HG03378 (cell line): Measurements from ENCODE around the gene ASMTL.
A peak's percentile ranks its signal among the peaks of the same experiment; 100 is the strongest.
"Not testable (repeated sequence)": the region's sequence is repeated elsewhere in the genome, so short reads cannot be mapped to it uniquely, and the experiment has no call there.

ENCODE experiments used
- ATAC-seq: cut with Tn5 transposase; IDR thresholded peaks from one replicate; pipeline ENCODE4 v1.9.1; 2021; ENCODE audit warnings: mild to moderate bottlenecking, moderate library complexity; ENCODE audit not compliant: unreplicated experiment

Gene ASMTL, protein sequence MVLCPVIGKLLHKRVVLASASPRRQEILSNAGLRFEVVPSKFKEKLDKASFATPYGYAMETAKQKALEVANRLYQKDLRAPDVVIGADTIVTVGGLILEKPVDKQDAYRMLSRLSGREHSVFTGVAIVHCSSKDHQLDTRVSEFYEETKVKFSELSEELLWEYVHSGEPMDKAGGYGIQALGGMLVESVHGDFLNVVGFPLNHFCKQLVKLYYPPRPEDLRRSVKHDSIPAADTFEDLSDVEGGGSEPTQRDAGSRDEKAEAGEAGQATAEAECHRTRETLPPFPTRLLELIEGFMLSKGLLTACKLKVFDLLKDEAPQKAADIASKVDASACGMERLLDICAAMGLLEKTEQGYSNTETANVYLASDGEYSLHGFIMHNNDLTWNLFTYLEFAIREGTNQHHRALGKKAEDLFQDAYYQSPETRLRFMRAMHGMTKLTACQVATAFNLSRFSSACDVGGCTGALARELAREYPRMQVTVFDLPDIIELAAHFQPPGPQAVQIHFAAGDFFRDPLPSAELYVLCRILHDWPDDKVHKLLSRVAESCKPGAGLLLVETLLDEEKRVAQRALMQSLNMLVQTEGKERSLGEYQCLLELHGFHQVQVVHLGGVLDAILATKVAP

DNA sequence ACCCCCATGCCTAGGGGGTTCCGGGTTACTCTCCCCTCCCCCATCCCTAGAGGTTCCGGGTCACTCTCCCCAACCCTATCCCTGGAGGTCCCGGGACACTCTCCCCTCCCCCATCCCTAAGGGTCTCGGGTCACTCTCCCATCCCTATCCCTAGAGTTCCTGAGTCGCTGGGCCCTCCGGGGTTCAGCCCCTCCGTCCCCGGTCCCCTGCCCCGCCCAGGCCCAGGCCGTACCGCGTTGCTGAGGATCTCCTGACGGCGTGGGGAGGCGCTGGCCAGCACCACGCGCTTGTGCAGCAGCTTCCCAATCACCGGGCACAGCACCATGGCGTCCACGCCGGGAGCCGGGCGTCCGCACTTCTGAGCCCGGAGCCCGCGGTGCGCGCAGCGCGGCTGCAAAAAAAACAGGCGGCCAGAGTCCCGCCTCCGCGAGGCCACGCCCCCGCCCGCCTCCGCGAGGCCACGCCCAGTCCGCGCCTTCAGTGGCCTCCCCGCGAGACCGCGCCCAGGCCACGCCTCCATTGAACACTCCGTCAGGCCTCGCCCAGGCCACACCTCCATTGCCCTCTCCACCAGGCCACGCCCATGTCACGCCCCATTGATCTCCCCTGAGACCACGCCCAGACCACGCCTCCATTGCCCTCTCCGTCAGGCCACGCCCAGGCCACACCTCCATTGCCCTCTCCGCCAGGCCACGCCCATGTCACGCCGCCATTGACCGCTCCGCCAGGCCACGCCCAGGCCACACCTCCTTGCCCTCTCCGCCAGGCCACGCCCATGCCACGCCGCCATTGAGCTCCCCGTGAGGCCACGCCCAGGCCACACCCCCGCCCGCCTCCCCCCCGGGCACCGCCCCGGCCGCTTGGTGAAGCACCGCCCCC, at the start of gene ASMTL:
ASMTL (minus strand) TSS at position 394 of the 879 bp plus-strand sequence; CDS start at position 325, 69 bp downstream.
- peak; percentile 57 for ATAC-seq

DNA sequence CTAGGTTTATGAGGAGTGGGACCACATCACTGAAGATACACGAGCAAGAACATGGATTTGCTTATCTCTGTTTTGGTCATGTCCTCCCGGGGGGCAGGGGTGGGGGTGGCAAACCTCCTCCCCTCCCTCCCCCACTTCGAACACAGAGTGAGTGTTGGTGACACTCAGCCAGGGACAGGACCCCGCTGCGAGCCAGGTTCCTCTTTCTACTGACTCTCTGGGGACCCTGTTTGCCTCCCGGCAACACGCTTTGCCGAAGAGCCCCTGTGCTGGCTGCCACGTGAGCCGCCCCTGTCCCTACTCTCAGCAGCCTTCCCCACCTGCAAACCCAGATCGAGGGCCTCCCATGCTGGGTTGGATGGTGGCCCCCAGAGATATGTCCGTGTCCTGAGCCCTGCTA, 49.5 kb upstream of the ASMTL start:
- ATAC-seq, result peak; percentile 41

DNA sequence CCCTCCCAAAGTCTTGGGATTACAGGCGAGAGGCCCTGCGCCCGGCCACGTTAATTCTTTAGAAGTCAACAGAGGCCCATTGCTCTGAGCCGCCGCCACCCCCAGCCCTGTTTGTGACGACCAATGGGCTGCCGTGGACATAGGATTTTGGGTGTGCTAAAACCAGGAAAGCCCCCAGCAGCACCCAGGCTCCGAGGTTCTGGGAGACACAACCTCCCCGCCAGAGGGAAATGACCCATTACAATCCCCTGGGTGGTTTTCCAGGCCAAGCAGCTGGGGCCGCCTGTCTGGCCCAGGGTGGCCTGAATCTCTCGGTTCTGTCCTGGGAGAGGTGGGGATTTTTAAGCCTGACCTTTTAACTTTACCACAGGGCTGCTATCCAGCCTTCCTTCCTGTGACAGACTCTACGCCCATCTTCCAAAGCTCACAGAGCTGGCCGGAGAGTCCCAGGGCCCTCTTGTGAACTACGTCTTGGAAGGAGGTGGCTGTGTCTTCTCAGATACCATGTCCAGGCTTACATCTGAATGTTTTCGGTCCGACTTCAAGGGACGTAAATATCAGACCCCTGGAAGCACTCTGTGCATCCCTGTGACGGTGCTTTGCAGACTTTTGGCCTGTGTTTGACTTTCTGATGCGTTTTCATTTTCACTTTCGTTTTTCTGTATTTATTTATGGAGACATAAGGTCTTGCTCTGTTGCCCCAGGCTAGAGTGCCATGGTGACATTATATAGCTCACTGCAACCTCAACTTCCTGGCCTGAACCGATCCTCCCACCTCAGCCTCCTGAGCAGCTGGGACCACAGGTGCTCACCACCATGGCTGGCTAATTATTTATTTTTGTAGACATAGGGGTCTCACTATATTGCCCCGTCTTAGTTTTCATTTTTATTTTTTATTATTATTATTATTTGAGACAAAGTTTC, 48.3 kb upstream of the ASMTL start:
- peak; percentile 62 for ATAC-seq

DNA sequence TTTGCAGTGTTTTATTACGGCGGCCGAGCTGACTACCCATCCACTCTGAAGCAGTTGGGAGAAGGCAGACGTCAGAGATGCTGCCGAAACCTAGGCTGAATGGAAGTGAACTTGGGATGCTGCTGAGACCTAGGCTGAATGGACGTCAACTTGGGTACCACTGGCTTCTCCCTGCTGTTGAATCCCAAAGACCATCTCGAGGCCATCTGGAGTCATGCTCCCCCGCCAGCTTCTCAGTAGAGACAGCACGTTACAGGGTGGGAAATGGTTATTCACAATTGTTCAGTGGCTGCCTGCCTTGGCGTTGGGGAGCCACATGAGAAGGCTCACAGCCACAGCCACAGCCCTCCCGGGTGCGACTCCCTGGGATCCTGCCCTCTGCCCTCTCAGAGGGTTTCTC, 43.4 kb upstream of the ASMTL start:
- no peak for ATAC-seq

DNA sequence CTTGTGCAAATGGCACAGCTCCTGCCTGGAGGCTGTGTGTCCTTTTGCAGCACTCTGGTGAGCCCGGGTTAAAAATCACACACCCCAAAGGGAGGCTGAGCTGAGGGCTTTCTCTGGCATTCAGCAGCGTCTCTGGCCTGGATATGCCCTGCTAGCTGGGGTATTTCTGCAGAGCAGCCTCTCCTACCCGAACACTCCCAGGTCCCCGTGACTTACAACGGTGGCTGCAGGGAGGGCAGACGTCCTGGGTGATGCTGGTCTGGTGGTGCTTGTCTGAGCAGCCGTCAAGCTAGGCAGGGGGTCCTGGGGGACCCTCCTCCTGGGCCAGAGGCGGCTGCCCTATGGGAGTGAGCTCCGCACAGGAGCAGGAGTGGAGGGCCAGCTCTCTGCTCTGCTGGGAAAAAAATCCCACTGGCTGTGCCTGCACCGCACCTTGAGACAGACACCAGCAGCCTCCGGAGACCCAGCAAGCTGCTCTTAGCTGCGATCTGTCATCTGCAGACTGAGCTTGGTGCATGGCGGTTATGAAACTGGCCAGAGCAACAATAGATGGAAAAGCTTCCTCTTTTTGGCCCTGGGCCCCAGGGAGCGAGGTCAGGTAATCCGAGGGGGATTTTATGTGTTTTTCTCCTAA, 41.3 kb upstream of the ASMTL start:
- ATAC-seq, result peak; percentile 58

DNA sequence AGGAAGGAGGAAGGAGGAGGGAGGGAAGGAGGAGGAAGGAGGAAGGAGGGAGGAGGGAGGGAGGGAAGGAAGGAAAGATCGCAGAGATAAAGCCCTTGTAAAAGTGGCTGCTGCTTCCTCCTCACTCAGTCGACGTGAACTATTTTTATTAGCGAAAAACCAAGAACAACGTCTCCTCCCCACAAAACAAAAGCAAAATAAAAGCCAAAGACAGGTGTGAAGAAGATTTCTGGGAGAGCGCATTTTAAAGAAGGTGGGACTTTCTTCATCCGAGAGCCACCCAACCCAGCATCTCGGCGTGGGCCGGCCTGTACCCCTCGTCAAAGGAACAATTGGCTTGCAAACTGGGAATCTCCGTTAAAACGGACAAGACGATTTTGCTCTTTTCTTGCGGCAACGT, 40.7 kb upstream of the ASMTL start:
- peak; percentile 7 for ATAC-seq

DNA sequence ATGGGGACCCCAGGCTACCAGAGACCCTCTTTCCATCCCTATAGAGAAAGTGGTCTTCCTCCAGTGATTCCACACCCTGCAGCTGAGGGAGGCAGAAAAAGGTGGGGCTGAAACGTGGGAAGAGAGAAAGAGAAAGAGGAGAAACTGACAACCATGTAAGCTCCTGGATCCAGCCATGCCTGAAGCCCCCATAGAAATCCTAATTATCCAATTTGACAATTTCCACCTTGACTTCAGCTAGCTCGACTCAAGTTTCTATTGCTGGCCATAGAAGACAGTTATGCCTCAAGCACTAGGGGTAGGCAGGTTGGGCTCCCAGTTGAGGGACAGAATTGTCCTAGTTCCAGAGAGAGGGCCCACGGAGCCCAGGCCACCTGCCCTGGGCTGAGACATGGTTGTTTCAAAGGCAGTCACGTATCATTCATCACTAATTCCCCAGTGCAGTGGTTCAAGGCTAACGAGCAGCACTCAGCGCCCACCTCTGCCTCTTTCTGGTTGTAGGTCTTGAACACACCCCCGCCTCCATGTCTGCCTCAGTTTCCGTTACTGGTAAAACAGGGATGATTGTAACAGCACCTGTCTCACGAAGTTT, 39.8 kb upstream of the ASMTL start:
- ATAC-seq, result no peak

DNA sequence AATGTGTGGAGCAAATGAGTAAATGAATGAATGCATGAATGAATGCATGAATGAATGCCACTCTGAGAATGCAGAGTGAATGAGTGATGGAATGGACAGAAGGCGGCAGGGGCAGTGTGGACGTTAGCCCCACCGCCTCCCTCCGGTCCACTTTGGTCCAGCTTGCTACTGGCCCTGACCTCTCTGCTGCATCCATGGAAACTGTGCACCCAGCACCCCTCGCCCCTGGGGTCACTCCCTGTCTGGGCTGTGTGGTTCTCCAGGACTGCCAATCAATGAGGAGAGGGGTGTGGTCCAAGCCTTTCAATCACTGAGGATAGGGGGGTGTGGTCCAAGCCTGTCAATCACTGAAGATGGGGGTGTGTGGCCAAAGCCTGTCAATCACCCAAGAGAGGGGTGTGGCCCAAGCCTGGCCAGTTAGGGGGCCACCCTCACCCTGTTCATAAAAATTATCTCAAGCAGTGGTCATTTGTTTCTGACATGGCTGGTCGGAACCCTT, 39.2 kb upstream of the ASMTL start:
- ATAC-seq, result peak; percentile 67

DNA sequence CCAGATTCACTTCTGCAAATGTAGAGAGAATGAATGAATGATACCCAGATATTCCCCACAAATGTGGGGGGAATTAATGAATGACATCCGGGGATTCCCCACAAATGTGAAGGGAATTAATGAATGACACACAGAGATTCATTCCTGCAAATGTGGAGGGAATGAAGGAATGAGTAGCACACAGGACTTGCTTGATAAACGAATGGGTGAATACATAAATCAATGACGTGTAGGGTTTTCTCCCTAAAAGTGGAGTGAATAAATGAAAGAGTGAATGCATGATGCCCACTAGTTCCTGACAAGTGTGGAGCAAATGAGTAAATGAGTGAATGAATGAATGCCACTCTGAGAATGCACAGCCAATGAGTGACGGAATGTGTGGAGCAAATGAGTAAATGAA, 38.5 kb upstream of the ASMTL start:
- ATAC-seq, result not testable (repeated sequence)

DNA sequence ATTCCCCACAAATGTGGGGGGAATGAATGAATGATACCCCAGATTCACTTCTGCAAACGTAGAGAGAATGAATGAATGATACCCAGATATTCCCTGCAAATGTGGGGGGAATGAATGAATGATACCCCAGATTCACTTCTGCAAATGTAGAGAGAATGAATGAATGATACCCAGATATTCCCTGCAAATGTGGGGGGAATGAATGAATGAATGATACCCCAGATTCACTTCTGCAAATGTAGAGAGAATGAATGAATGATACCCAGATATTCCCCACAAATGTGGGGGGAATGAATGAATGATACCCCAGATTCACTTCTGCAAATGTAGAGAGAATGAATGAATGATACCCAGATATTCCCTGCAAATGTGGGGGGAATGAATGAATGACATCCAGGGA, 38.0 kb upstream of the ASMTL start:
- ATAC-seq, result not testable (repeated sequence)

DNA sequence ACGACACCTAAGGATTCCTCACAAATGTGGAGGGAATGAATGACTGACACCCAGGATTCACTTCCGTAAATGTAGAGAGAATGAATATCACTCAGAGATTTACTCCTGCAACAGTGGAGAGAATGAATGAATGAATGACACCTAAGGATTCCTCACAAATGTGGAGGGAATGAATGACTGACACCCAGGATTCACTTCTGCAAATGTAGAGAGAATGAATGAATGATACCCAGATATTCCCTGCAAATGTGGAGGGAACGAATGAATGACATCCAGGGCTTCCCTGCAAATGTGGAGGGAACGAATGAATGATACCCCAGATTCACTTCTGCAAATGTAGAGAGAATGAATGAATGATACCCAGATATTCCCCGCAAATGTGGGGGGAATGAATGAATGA, 36.6 kb upstream of the ASMTL start:
- not testable (repeated sequence) for ATAC-seq

DNA sequence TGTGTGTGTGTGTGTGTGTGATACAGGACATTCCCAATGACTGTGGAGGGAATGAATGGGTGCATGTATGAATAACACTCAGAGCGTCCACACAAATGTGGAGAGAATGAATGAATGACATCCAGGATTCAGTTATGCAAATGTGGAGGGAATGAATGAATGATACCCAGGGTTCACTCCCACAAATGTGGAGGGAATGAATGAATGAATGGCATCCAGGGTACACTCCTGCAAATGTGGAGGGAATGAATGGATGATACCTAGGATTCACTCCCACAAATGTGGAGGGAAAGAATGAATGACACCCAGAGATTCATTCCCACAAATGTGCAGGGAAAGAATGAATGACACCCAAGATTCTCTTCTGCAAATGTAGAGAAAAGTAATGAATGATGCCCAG, 36.0 kb upstream of the ASMTL start:
- no peak for ATAC-seq

DNA sequence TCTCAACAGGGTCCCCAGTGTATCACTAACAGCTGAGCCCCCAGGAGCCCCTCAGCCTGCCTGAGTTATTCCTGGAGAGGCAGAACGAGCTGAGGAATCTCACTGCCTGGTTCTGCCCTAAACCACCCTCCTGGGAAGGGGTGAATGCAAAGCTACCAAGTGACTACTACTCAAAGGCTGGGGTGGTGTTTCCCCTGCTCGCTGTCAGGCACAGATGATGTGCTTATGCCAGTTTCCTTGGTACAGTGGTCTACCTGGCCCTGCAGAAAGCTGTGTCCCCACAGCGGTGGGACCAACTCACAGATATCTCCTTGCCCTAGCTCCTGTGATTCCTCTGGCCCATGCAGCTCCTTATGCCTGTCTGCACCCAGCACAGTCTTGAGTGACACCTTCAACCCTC, 35.4 kb upstream of the ASMTL start:
- no peak for ATAC-seq

DNA sequence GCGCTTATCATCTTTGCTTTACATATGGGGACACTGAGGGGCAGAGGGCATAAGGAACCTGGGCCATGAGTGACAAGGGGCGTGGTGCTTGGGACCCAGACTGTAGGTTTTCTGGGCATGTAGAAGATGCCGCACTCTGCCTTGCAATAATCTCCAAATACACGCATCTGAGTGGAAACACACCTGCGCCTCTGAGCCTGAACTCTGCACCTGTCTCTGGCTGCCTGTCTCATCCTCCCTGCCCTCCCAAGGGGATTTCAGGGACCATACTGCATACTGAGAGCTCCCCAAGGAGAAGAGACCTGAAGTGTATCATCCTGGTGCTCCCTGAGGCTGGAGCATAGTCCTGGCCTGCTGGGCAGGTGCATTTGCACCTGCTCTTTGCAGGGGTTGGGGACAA, 34.7 kb upstream of the ASMTL start:
- no peak for ATAC-seq

DNA sequence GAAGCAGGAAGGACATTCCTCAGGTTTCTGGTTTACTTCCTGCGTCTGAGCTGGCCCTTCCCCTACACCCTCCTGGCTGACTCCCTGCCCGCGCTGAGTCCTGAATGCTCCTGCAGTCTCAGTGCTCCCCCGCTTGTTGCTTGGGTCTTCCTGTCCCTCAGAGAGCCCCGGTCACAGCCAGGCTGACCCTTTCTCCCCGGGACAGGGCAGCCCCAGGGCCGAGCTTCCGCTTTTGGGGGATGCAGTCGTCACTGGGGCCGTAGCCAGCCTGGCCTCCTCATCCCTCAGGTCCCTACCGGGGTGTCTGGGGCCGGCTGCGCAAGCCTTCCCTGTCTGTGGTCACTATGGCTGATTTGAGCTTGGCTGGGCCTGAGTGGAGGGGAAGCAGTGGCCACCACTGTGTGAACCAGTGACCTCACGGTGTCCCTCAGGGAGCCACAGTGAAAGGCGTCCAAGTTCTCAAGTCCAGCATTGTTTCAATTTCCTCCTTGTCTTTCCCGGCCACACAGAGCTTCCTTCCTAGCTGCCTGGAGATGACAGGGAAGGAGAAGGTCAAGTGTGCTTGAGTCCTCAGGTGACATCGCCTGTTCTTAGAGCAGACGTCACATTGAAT, 34.1 kb upstream of the ASMTL start:
- ATAC-seq, result no peak

DNA sequence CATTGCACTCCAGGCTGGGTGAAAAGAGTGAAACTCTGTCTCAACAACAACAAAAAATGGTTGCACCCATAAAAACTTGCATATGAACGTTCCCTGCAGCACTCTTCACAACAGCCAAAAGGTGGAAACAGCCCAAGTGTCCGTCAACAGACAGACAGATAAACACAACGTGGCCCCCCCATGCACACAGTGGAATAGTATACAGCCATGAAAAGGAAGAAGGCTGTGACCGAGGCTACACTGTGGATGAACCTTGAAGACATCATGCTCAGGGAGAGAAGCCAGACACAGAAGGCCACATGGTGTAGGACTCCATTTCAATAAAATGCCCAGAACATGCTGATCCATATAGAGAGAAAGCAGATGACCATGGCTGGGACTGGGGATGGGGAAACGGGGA, 33.5 kb upstream of the ASMTL start:
- ATAC-seq, result no peak

DNA sequence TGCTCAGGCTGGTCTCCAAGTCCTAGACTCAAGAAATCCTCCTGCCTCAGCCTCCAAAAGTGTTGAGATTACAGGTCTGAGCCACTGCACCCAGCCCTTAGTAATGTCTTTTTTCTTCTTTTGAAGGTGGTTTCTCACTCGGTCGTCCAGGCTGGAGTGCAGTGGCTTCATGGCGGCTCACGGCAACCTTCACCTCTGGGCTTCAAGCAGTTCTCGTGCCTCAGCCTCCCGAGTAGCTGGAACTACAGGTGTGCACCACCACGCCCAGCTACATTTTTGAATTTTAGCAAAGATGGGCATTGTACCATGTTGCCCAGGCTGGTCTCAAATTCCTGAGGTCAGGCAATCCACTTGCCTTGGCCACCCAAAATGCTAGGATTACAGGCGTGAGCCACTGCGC, 32.3 kb upstream of the ASMTL start:
- ATAC-seq, result no peak

DNA sequence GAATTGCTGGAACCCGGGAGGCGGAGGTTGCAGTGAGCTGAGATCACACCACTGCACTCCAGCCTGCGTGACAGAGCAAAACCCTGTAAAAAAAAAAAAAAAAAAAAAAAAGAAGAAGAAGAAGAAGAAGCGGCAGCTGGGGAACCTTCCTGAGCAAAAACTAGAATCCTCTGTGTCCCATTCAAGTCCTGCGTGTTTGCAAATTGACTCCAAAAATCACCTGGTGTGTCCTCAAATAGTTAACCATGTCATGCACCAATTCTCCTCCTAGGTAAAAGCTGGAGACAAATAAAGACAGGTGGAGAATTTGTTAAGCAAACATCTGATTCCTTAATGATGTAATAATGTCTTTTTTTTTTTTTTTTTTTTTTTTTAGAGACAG, 31.9 kb upstream of the ASMTL start:
- ATAC-seq, result no peak
